ENCODE data around the gene RBM33. TPM values are rescaled to one million over a fixed set of nuclear protein-coding genes. Genes with fewer than 3 reads are reported as not detected.

RBM33 gene
- total and polyA plus RNA-seq, 10 of the 15 experiments (the other 5 are each of a cell fraction or from before 2014, with no cell fraction given): 4.7 to 67.2 (median 24.3) TPM

DNA sequence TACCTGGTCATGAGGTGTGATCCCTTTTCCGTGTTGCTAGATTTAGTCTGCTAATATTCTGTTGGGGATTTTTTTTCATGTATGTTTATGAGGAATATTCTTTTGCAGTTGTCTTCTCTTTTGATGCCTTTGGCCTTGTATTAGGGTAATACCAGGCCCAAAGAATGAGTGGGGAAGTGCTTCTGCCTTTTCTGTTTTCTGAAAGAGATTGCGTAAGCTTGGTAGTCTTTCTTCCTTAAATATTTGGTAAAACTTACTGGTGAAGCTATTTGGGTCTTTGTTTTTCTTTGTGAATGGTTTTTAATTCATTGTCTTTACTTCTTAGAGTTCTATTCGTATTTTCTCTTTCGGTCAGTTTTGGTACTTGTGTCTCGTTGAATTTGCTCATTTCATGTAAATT, 116.7 kb downstream of the RBM33 start (continued):
- TF ChIP-seq, protein P1, sequence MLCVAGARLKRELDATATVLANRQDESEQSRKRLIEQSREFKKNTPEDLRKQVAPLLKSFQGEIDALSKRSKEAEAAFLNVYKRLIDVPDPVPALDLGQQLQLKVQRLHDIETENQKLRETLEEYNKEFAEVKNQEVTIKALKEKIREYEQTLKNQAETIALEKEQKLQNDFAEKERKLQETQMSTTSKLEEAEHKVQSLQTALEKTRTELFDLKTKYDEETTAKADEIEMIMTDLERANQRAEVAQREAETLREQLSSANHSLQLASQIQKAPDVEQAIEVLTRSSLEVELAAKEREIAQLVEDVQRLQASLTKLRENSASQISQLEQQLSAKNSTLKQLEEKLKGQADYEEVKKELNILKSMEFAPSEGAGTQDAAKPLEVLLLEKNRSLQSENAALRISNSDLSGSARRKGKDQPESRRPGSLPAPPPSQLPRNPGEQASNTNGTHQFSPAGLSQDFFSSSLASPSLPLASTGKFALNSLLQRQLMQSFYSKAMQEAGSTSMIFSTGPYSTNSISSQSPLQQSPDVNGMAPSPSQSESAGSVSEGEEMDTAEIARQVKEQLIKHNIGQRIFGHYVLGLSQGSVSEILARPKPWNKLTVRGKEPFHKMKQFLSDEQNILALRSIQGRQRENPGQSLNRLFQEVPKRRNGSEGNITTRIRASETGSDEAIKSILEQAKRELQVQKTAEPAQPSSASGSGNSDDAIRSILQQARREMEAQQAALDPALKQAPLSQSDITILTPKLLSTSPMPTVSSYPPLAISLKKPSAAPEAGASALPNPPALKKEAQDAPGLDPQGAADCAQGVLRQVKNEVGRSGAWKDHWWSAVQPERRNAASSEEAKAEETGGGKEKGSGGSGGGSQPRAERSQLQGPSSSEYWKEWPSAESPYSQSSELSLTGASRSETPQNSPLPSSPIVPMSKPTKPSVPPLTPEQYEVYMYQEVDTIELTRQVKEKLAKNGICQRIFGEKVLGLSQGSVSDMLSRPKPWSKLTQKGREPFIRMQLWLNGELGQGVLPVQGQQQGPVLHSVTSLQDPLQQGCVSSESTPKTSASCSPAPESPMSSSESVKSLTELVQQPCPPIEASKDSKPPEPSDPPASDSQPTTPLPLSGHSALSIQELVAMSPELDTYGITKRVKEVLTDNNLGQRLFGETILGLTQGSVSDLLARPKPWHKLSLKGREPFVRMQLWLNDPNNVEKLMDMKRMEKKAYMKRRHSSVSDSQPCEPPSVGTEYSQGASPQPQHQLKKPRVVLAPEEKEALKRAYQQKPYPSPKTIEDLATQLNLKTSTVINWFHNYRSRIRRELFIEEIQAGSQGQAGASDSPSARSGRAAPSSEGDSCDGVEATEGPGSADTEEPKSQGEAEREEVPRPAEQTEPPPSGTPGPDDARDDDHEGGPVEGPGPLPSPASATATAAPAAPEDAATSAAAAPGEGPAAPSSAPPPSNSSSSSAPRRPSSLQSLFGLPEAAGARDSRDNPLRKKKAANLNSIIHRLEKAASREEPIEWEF (IDR thresholded peaks at IDR 0.05; ENCODE audit: insufficient replicate concordance, low read depth, low read length): no peak
- no peak for TF ChIP-seq SMAD5 (IDR thresholded peaks at IDR 0.05; ENCODE audit: low read depth)
- no peak for TF ChIP-seq HCFC1 (IDR thresholded peaks at IDR 0.05; ENCODE audit: low read length)

DNA sequence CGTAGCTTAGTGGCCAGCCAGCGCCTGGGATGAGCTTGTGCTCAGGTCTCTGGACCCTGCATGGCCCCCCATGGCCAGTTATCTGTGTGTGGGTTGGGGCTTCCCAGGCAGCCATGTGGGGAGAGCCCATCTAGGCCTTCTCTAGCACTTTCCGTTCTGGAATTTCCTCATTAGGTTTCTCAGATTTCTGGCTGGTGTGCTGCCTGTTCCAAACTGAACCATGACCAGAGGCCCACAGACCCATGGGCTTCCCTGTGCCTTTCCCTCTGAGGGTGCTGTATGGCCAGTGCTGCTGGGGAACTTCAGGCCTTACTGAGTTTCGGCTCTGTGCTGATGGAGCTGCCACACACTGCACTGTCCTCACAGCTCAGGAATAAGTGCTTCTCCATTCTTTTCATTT, 117.6 kb downstream of the RBM33 start:
- H4K20me1 ChIP-seq (ENCODE audit: control insufficient read depth, insufficient read depth): no peaks in the 10 kb centered on the region
- no peak overlapping the region for H3K9ac ChIP-seq (ENCODE audit: control insufficient read depth, insufficient read depth, low read length)
- ATAC-seq (no peak), DNase-seq (ENCODE audit: low read depth, low spot score) (no peak), FAIRE-seq (no peak)
- intact Hi-C loops (cut with micrococcal nuclease; ENCODE audit: unreplicated experiment) (loop anchor here (10.0 kb wide), 1 partner anchor 837 kb away; no protein-coding TSS in a partner anchor), in situ Hi-C loops (cut with MboI) (loop anchor here (25.0 kb wide), 1 partner anchor 375 kb away; no protein-coding TSS in a partner anchor)
- no peaks in the 10 kb centered on the region for H3K27me3 ChIP-seq (replicated peaks in 1 of 2; ENCODE audit: control insufficient read depth in 2 of 2, insufficient read depth in 2 of 2, low read length in 1 of 2)
- ChIA-PET POLR2A (no interaction called here), RAD21 (ENCODE audit: unreplicated experiment) (no interaction called here), CTCF (interaction anchor here (1.3 to 1.7 kb wide), 3 partner anchors 8 to 163 kb away, joined by 4 to 11 read pairs (median 4); no protein-coding TSS in a partner anchor), SMC1A (ENCODE audit: uncharacterized antibody, unreplicated experiment) (interaction anchor here (1.3 to 2.1 kb wide), 3 partner anchors 39 to 163 kb away, joined by 3 to 10 read pairs (median 5); no protein-coding TSS in a partner anchor)
- H3K36me3 ChIP-seq (ENCODE audit: control insufficient read depth in 2 of 2, insufficient read depth in 2 of 2, low read length in 1 of 2): peaks cover 31 to 41% of the 10 kb centered on the region in 2 experiments
- H3K4me1 ChIP-seq (ENCODE audit: control insufficient read depth, insufficient read depth, low read length): peaks cover 26% of the 10 kb centered on the region
- TF ChIP-seq HDGF (IDR thresholded peaks at IDR 0.05): no peak
- TF ChIP-seq YY1 (IDR thresholded peaks at IDR 0.05; ENCODE audit: low read depth, low read length): no peak
- TF ChIP-seq, protein P2, sequence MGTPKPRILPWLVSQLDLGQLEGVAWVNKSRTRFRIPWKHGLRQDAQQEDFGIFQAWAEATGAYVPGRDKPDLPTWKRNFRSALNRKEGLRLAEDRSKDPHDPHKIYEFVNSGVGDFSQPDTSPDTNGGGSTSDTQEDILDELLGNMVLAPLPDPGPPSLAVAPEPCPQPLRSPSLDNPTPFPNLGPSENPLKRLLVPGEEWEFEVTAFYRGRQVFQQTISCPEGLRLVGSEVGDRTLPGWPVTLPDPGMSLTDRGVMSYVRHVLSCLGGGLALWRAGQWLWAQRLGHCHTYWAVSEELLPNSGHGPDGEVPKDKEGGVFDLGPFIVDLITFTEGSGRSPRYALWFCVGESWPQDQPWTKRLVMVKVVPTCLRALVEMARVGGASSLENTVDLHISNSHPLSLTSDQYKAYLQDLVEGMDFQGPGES (IDR thresholded peaks at IDR 0.05): no peak
- no peak for TF ChIP-seq NR2C1 (IDR thresholded peaks at IDR 0.05)
- TF ChIP-seq JUND (IDR thresholded peaks at IDR 0.05; ENCODE audit: low read depth, low read length): no peak
- TF ChIP-seq, protein P3, sequence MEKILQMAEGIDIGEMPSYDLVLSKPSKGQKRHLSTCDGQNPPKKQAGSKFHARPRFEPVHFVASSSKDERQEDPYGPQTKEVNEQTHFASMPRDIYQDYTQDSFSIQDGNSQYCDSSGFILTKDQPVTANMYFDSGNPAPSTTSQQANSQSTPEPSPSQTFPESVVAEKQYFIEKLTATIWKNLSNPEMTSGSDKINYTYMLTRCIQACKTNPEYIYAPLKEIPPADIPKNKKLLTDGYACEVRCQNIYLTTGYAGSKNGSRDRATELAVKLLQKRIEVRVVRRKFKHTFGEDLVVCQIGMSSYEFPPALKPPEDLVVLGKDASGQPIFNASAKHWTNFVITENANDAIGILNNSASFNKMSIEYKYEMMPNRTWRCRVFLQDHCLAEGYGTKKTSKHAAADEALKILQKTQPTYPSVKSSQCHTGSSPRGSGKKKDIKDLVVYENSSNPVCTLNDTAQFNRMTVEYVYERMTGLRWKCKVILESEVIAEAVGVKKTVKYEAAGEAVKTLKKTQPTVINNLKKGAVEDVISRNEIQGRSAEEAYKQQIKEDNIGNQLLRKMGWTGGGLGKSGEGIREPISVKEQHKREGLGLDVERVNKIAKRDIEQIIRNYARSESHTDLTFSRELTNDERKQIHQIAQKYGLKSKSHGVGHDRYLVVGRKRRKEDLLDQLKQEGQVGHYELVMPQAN (conservative IDR thresholded peaks at IDR 0.05): no peak
- no peak for TF ChIP-seq CHD2 (IDR thresholded peaks at IDR 0.05; ENCODE audit: borderline replicate concordance, low read depth, low read length)
- no peak for TF ChIP-seq SUZ12 (IDR thresholded peaks at IDR 0.05; ENCODE audit: unreplicated experiment)
- TF ChIP-seq ZSCAN29 (IDR thresholded peaks at IDR 0.05): no peak
- no peak for TF ChIP-seq NRF1 (conservative IDR thresholded peaks at IDR 0.05; ENCODE audit: low read depth, low read length)
- H3K4me2 ChIP-seq (ENCODE audit: control insufficient read depth, insufficient read depth): no peak overlapping the region
- H3K4me3 ChIP-seq: no peak overlapping the region
- no TSS peak for BruUV-seq (replicated peaks)
- 0 out of 2 replicates have a peak overlapping the region, but pooled peaks have one; percentile 77 for H3K27ac ChIP-seq (ENCODE audit: control insufficient read depth, insufficient read depth)
- H3K79me2 ChIP-seq (ENCODE audit: control insufficient read depth, insufficient read depth, low read length): peaks cover 57% of the 10 kb centered on the region
- WGBS (ENCODE audit: insufficient coverage, insufficient replicate concordance, low lambda C conversion rate, missing lambda C conversion rate): 98% methylated on average over 4 of the region's 4 CpGs
- no peak overlapping the region for H2AFZ ChIP-seq (ENCODE audit: control insufficient read depth, low read depth, low read length)
- H3K9me3 ChIP-seq (replicated peaks; ENCODE audit: control insufficient read depth, insufficient read depth, low read length): peaks cover 15% of the 10 kb centered on the region; the same call in 2 of the 3 replicates
